ENCODE results near the gene PTPRD.

DNA sequence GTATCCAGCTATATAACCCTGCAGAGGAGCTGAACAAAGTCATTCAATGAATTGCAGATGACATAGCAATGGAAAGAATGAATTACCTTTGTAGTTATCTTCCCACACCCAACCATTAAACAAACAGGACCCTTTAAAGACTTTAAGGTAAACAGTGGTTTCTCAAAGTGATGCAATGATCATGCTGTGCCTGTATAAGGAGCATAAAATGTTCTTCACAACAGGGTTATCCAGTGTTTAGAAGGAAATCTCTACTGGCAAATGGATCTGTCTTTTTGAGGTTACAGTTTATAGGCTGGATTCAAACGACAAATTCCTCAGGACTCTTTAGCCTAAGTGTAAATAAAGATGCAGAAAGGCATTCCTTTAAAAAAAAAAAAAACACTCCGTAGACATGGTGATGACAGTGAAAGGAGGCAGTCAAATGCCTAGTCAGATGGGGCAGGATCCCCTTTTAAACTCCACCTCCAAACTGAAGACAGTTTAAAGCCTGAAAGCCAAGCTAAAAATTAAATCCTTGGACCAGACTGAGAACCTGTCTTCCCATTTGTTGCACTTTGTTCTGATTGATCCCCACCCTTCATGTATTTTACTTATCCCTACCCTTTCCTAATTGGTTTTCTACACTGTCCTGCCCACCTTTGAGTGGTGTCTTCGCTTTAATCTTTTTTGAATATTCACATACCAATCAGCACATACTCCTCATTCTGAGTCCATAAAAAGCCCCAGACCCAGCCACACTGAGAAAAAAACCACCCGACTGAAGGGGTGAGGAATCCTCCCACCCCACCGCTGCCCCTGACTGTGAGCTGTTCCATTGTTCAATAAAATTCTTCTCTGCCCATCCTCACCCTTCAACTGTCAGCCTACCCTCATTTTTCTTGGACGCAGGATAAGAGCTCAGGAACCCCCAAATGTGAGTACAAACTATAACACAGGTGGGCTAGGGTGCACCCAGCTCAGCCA is 2052.0 kb downstream of the PTPRD start:
- TF ChIP-seq, protein P1, sequence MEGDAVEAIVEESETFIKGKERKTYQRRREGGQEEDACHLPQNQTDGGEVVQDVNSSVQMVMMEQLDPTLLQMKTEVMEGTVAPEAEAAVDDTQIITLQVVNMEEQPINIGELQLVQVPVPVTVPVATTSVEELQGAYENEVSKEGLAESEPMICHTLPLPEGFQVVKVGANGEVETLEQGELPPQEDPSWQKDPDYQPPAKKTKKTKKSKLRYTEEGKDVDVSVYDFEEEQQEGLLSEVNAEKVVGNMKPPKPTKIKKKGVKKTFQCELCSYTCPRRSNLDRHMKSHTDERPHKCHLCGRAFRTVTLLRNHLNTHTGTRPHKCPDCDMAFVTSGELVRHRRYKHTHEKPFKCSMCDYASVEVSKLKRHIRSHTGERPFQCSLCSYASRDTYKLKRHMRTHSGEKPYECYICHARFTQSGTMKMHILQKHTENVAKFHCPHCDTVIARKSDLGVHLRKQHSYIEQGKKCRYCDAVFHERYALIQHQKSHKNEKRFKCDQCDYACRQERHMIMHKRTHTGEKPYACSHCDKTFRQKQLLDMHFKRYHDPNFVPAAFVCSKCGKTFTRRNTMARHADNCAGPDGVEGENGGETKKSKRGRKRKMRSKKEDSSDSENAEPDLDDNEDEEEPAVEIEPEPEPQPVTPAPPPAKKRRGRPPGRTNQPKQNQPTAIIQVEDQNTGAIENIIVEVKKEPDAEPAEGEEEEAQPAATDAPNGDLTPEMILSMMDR (IDR thresholded peaks at IDR 0.05 in 4 of 5, conservative IDR thresholded peaks at IDR 0.05 in 1 of 5): no peak
- TF ChIP-seq POLR2A (IDR thresholded peaks at IDR 0.05): no peak
